NB4 (cell line): ENCODE measurements around the gene CD55.

Experiments used
- DNase-seq: peaks from one replicate; pipeline ENCODE4 v3.0.0; 2010; ENCODE audit warnings: low read depth
- H3K4me3 ChIP-seq: one replicate; pipeline ENCODE4 v1.5.1; 2011; ENCODE audit warnings: mild to moderate bottlenecking, low read depth, low read length, moderate library complexity
- MYC ChIP-seq: IDR thresholded peaks from 2 replicates; pipeline ENCODE4 v1.6.1; 2011; ENCODE audit warnings: low read depth, low read length
- POLR2A ChIP-seq: IDR thresholded peaks from 2 replicates; pipeline ENCODE4 v1.6.1; 2011; ENCODE audit warnings: mild to moderate bottlenecking; ENCODE audit not compliant: insufficient read length; ENCODE audit errors: extremely low read depth
- TF ChIP-seq, protein P1 (sequence below): IDR thresholded peaks from one replicate; pipeline ENCODE4 v1.5.1; 2012; ENCODE audit warnings: low read depth, low read length
- TF ChIP-seq, protein P2 (sequence below): IDR thresholded peaks from 2 replicates; pipeline ENCODE4 v1.6.1; 2011; ENCODE audit warnings: low read depth, low read length

Gene CD55

DNA sequence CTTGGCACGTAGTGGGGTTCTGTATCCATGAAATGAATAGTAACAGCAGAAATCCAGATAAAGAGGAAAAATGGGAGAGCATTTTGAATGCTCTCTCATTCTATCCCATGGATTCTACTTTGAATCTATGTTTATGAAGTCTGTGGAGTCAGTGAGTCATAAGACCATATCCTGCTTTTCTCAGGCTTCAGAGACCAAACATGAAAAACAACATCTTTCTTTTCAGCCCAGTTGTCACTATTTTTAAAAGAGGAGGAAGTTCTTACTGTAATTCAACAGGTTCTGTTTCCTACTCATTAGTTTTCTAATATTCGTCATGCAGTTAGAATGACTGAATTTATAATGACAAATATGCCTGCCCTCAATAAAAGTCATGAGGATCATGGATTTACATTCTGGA is 39.4 kb upstream of the CD55 start:
- no peak for DNase-seq
- no peak overlapping the region for H3K4me3 ChIP-seq
- TF ChIP-seq, protein P1, sequence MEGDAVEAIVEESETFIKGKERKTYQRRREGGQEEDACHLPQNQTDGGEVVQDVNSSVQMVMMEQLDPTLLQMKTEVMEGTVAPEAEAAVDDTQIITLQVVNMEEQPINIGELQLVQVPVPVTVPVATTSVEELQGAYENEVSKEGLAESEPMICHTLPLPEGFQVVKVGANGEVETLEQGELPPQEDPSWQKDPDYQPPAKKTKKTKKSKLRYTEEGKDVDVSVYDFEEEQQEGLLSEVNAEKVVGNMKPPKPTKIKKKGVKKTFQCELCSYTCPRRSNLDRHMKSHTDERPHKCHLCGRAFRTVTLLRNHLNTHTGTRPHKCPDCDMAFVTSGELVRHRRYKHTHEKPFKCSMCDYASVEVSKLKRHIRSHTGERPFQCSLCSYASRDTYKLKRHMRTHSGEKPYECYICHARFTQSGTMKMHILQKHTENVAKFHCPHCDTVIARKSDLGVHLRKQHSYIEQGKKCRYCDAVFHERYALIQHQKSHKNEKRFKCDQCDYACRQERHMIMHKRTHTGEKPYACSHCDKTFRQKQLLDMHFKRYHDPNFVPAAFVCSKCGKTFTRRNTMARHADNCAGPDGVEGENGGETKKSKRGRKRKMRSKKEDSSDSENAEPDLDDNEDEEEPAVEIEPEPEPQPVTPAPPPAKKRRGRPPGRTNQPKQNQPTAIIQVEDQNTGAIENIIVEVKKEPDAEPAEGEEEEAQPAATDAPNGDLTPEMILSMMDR = no peak
- no peak for TF ChIP-seq POLR2A
- TF ChIP-seq MYC = no peak
- TF ChIP-seq, protein P2, sequence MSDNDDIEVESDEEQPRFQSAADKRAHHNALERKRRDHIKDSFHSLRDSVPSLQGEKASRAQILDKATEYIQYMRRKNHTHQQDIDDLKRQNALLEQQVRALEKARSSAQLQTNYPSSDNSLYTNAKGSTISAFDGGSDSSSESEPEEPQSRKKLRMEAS = no peak

DNA sequence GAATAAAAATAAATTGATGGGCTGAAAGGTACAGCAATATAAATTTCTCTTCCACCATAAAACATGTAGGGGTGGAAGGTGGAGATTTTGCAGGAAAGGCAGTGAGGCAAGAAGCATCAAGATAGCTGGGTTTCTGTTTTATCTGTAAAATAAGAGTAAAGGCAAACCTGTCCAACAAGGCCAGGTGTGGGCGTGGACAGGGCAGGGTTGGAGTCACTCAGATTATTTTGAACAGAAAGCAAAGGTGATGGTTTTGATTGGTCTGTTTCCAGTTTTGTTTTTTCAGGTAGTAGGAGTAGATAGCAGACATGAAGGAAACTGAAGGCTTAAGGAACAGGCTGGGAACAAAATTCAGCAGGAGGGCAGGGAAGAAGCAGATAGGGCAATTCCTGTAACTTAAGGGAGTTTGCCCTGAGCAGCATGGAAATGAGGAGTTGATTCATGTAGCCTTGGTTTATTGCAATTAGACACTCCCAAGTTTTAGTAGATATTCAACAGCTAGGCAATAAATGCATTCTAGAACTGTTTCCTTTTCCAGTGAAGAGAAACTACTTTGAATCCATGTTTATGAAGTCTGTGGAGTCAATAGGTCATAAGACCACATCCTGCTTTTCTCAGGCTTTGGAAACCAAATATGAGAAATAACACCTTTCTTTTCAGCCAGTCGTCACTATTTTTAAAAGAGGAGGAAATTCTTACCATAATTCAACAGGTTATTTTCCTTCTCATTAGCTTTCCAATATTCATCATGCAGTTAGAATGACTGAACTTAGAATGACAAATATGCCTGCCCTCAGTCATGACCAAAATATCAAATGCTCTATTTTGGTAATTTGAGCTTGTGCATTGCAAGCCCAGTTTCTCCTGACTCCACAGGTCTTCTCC is 38.7 kb upstream of the CD55 start:
- no peak overlapping the region for H3K4me3 ChIP-seq
- DNase-seq = no peak
- TF ChIP-seq MYC (no peak), POLR2A (no peak)
- TF ChIP-seq, protein P2 = no peak
- TF ChIP-seq, protein P1 = no peak

DNA sequence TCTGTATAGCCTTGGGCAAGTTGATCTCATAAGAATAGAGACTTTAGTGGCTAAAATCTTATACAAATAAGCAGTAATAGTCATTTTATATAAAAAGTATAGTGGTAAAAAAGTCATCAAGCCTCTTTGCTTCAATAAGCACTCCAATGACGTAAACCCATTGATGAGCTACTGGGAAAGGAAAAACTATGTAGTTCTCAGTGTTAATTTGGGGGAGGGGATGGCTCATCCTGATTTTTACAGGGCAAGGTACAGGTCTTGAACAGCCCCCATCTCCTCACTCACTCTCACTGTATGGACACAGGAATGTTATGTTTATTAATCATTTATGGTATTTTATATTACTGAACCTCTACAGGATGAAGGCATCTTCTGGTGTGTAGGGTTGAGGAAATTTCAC is 38.1 kb upstream of the CD55 start:
- DNase-seq = no peak
- no peak for TF ChIP-seq MYC
- no peak for TF ChIP-seq POLR2A
- TF ChIP-seq, protein P2 = no peak
- TF ChIP-seq, protein P1 = no peak
- no peak overlapping the region for H3K4me3 ChIP-seq

DNA sequence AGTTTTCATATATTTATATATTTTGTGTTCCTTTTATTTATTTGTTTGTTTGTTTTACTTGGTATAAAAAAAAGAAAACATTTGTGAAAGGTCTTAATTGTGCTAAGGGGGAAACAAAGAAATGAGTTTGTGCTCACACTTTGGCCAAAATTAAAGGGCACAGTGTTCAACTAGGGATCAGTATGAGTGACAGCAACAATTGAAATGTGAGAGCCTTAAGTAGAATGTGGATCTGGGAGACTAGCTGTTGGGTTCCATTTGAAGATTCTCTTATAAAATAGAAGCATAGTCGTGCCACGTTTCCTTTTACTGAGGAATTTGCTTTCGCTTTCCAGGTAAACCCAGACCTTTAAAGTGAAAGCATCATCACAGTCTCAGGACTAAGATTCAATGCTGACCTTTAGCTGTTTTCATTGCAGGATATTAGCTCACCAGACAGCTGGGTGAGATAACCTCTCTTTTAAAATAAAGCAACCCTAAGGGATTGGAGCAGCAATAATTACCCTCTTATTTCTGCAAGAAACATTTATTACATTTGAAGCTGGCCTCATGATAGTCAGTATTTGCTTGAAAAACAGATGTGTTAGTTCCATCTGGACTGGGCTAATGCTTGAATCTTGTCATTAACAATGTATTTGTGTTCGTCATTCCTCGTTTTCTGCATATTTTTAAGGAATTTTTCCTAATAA is 37.1 kb upstream of the CD55 start:
- TF ChIP-seq, protein P2 = no peak
- TF ChIP-seq POLR2A = no peak
- TF ChIP-seq MYC = no peak
- TF ChIP-seq, protein P1 = no peak
- no peak overlapping the region for H3K4me3 ChIP-seq
- no peak for DNase-seq

DNA sequence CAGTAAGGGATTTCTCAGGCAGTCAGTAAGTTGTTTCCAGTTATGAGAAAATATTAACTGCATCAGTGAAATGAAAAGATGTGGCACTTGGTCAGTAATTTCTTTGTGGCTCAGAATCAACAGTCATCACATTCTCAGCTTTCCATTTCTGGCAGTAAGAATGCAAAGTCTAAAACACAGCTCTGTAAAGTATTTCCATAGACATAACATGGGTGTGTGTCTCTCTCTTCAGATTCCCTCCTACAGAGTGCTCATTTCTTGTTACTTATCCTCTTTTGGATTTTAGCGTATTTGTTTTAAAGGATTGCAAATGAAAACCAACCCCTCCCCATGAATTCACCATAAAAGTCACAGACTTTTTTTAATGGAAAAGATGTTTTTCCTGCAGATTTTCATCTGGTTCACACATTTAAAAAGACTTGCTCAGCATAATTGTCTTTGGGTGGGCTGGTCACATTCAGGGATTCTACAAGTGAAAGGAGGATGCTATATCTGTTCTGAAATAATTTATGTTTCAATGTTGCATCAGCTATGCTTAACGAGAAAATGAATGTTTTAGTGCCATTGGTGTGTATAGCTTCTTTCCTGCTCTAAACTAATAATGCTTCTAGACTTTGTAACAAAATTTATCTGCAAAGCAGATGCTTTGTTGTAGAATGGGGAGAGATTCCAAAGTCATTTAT is 34.6 kb upstream of the CD55 start:
- H3K4me3 ChIP-seq = no peak overlapping the region
- DNase-seq = no peak
- TF ChIP-seq POLR2A (no peak), MYC (no peak)
- TF ChIP-seq, protein P1 = no peak
- TF ChIP-seq, protein P2 = no peak
